Measurements from ENCODE around the gene BLVRB.
A peak's percentile ranks its signal among the peaks of the same experiment; 100 is the strongest.
"Not testable (repeated sequence)": the region's sequence is repeated elsewhere in the genome, so short reads cannot be mapped to it uniquely, and the experiment has no call there.

Gene BLVRB

GRCh38 chr19:40422748-40423566 lies 42.6 kb downstream of the BLVRB start:
- DNase-seq (ENCODE audit: low read depth in 2 of 2) = no peak

- DNase-seq (ENCODE audit: low read depth in 2 of 2) = no peak
Measured at GRCh38 chr19:40421993-40422747, 43.4 kb downstream of the BLVRB start.

- peak; percentile 62 to 63 for DNase-seq (ENCODE audit: low read depth in 2 of 2)
Measured at GRCh38 chr19:40420766-40421765, 44.5 kb downstream of the BLVRB start.

- no peak for DNase-seq (ENCODE audit: low read depth in 2 of 2)
Measured at GRCh38 chr19:40420451-40420765, 45.1 kb downstream of the BLVRB start.

- no peak for DNase-seq (ENCODE audit: low read depth in 2 of 2)
Measured at GRCh38 chr19:40419780-40420179, 45.8 kb downstream of the BLVRB start.

GRCh38 chr19:40419066-40419612 lies 46.4 kb downstream of the BLVRB start:
- no peak for DNase-seq (ENCODE audit: low read depth in 2 of 2)

GRCh38 chr19:40418040-40418439 lies 47.5 kb downstream of the BLVRB start:
- no peak for DNase-seq (ENCODE audit: low read depth in 2 of 2)

- DNase-seq (ENCODE audit: low read depth in 2 of 2) = no peak
Measured at GRCh38 chr19:40417643-40417981, 47.9 kb downstream of the BLVRB start.

- DNase-seq (ENCODE audit: low read depth in 2 of 2) = no peak
Measured at GRCh38 chr19:40416918-40417642, 48.5 kb downstream of the BLVRB start.

GRCh38 chr19:40415768-40416167 lies 49.8 kb downstream of the BLVRB start:
- no peak for DNase-seq (ENCODE audit: low read depth in 2 of 2)

GRCh38 chr19:40414542-40415535 lies 50.7 kb downstream of the BLVRB start:
- DNase-seq (ENCODE audit: low read depth in 2 of 2) = no peak

- no peak for DNase-seq (ENCODE audit: low read depth in 2 of 2)
Measured at GRCh38 chr19:40413291-40413845, 52.2 kb downstream of the BLVRB start, which contains the start of gene PRX. Gene PRX, minus strand, starts transcription at chr19:40413378. Its CDS starts 5,446 bp downstream, at chr19:40407932.

GRCh38 chr19:40412866-40413265 lies 52.7 kb downstream of the BLVRB start:
- no peak for DNase-seq (ENCODE audit: low read depth in 2 of 2)

GRCh38 chr19:40411958-40412499 lies 53.5 kb downstream of the BLVRB start:
- DNase-seq (ENCODE audit: low read depth in 2 of 2) = no peak

GRCh38 chr19:40411125-40411842 lies 54.3 kb downstream of the BLVRB start:
- DNase-seq (ENCODE audit: low read depth in 2 of 2) = no peak

- no peak for DNase-seq (ENCODE audit: low read depth in 2 of 2)
Measured at GRCh38 chr19:40410030-40410389, 55.5 kb downstream of the BLVRB start.

- DNase-seq (ENCODE audit: low read depth in 2 of 2) = not testable (repeated sequence)
Measured at GRCh38 chr19:40408598-40408925, 57.0 kb downstream of the BLVRB start.

GRCh38 chr19:40407714-40408597 lies 57.6 kb downstream of the BLVRB start:
- DNase-seq (ENCODE audit: low read depth in 2 of 2) = no peak

Measured in stimulated activated CD8-positive, alpha-beta memory T cell treated with anti-CD3 and anti-CD28 coated beads, Interleukin-2, amount 100 ng/mL, for 48 hours (primary cell).